GM13977 (cell line): ENCODE results near the gene IL17REL.

Experiments used
- DNase-seq: peaks from one replicate; pipeline ENCODE4 v3.0.0; 2012; ENCODE audit warnings: low spot score
- CTCF ChIP-seq: IDR thresholded peaks from 2 replicates; pipeline ENCODE4 v1.5.1; 2012; ENCODE audit warnings: mild to moderate bottlenecking, control low read depth; ENCODE audit not compliant: insufficient read depth; ENCODE audit errors: extremely low read depth, missing control alignments
- in situ Hi-C: fragments of 300-500 bp; cut with MboI; formaldehyde crosslinking; loops from one replicate; pipeline ENCODE4 v1.12.0; 2022; ENCODE audit warnings: low sequenced_read_pairs, low pct_unique_long_range_greater_than_20kb, mixed read lengths, inconsistent platforms; ENCODE audit not compliant: unreplicated experiment

The IL17REL gene

GRCh38 chr22:50009765-50010675 is 2.5 kb downstream of the IL17REL start:
- TF ChIP-seq CTCF: no peak
- in situ Hi-C loops: no loop called here
- no peak for DNase-seq

- no peak for DNase-seq
- in situ Hi-C loops: no loop called here
- no peak for TF ChIP-seq CTCF
Observed at GRCh38 chr22:50009251-50009650, 3.3 kb downstream of the IL17REL start.

GRCh38 chr22:50008151-50009040 is 4.2 kb downstream of the IL17REL start:
- in situ Hi-C loops: no loop called here
- DNase-seq: no peak
- TF ChIP-seq CTCF: no peak

DNA sequence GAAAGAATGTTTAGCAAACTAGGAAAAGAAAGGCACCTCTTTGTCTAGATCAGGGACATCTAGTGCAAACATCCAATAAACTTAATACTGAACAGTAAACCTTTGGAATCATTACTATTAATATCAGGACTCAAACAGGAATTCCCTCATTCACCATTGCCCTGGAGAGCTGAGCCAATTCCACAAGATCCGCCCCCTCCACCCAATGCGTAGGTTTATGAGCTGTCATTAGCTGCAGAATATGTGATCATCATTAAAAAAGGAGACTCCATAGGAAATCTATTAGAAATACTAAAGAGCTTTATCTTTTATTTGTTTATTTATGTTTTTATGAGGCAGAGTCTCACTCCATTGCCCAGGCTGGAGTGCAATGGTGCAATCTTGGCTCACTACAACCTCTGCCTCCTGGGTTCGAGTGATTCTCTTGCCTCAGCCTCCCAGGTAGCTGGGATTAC is 5.5 kb downstream of the IL17REL start:
- no peak for DNase-seq
- TF ChIP-seq CTCF: no peak
- in situ Hi-C loops: no loop called here

- in situ Hi-C loops: no loop called here
- DNase-seq: no peak
- no peak for TF ChIP-seq CTCF
Observed at GRCh38 chr22:50004918-50005317, 7.6 kb downstream of the IL17REL start.

DNA sequence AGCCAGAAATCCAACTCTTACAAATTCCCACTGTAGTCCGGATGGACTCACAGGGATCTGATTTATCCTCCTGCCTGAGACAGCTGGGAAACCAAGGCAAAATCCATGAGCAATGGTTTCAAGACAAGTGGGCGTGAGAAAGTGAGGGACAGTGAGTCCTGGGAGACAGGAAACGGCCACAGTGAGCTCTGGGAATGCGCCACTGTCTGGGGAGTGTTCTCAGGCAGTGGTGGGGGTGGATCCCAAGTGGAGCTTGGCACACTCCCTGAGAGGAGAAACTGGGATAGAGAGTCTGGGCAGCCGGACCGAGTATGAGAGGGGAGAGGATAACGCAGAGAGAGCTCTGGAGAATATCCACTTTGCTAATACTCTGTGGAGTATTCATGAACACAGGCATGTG is 9.8 kb downstream of the IL17REL start:
- TF ChIP-seq CTCF: no peak
- in situ Hi-C loops: no loop called here
- DNase-seq: no peak
